K562 (cell line): ENCODE results near the gene VSIG2. TPM values are rescaled to one million over a fixed set of nuclear protein-coding genes. Genes with fewer than 3 reads are reported as not detected.

ENCODE experiments used
- CCAR2 ChIP-seq: fragments of 200-400 bp; formaldehyde crosslinking; IDR thresholded peaks from 2 replicates; pipeline ENCODE4 v1.6.1; 2017; ENCODE audit warnings: mild to moderate bottlenecking, low read depth, low read length
- DLX4 ChIP-seq: fragments of 250-450 bp; sonication (Bioruptor Pico); IDR thresholded peaks from 2 replicates; pipeline ENCODE4 v1.6.1; 2021; ENCODE audit warnings: mild to moderate bottlenecking
- ETS2 ChIP-seq: IDR thresholded peaks from 2 replicates; pipeline ENCODE4 v1.6.1; 2016; ENCODE audit warnings: borderline replicate concordance, missing genetic modification characterization, mild to moderate bottlenecking, moderate library complexity, missing compliant biosample characterization; ENCODE audit not compliant: poor library complexity, severe bottlenecking
- HCFC1 ChIP-seq: IDR thresholded peaks from 2 replicates; pipeline ENCODE4 v1.6.1; 2012; ENCODE audit warnings: low read depth, low read length, improper control_type of control experiment
- MCM7 ChIP-seq, 2 experiments: fragments of 450-650 bp; IDR thresholded peaks; 2 replicates each; pipeline ENCODE4 v1.6.1; 2016 to 2018
- MTA1 ChIP-seq: fragments of 450-650 bp; IDR thresholded peaks from 2 replicates; pipeline ENCODE4 v1.6.1; 2017; ENCODE audit warnings: borderline replicate concordance
- PRDM10 ChIP-seq: fragments of 450-650 bp; IDR thresholded peaks from 2 replicates; pipeline ENCODE4 v1.6.1; 2018; ENCODE audit not compliant: partially characterized antibody
- RAD21 ChIP-seq, 2 experiments: fragments of 250-450 bp in 1 of 2; fragments of 450-650 bp in 1 of 2; sonication (Bioruptor Pico) in 1 of 2; formaldehyde crosslinking in 1 of 2; IDR thresholded peaks in 1 of 2; conservative IDR thresholded peaks in 1 of 2; 2 replicates each; pipeline versions ENCODE4 v1.4.0 to v1.8.0; 2020 to 2022; ENCODE audit warnings: mild to moderate bottlenecking in 2 of 2, moderate library complexity in 1 of 2
- SNIP1 ChIP-seq: fragments of 450-650 bp; IDR thresholded peaks from 2 replicates; pipeline ENCODE4 v1.7.1; 2017; ENCODE audit warnings: low read depth, mild to moderate bottlenecking
- UBTF ChIP-seq, 2 experiments: IDR thresholded peaks; 2 replicates each; pipeline ENCODE4 v1.6.1; 2012; ENCODE audit warnings: improper control_type of control experiment in 2 of 2, low read depth in 2 of 2, low read length in 2 of 2, borderline replicate concordance in 1 of 2
- ZNF12 ChIP-seq: sonication (generic); formaldehyde crosslinking; IDR thresholded peaks from 2 replicates; pipeline ENCODE4 v1.4.0; 2020; ENCODE audit warnings: mild to moderate bottlenecking, missing genetic modification reagents
- ZNF384 ChIP-seq: IDR thresholded peaks from 2 replicates; pipeline ENCODE4 v1.6.1; 2012; ENCODE audit warnings: low read depth, low read length, improper control_type of control experiment
- polyA plus RNA-seq, 8 experiments: library from polyadenylated mRNA; depleted of rRNA in 4 of 8; stranded (reverse) in 5 of 8; unstranded in 3 of 8; fragments of >200 nt; fragmentation: Nextera tagmentation in 2 of 8; fragmentation: Illumina TruSeq in 1 of 8; extraction: Ambion mirVana in 2 of 8; extraction: Trizol in 1 of 8; gene quantifications; 2 replicates each; pipeline versions ENCODE4 v1.2.1 to v1.2.3, GENCODE V29; 2011 to 2014; ENCODE audit warnings: inconsistent platforms in 1 of 8, missing spikeins in 1 of 8
- total RNA-seq, 7 experiments: library from RNA; depleted of rRNA in 6 of 7; stranded (reverse); fragments of >200 nt in 6 of 7; fragmentation: Illumina TruSeq in 2 of 7; extraction: Trizol in 2 of 7; gene quantifications; 2 replicates each; pipeline versions ENCODE4 v1.2.1 to v1.2.3, GENCODE V29; 2011 to 2021; ENCODE audit warnings: low replicate concordance in 1 of 7
- TF ChIP-seq, protein P1 (sequence below): fragments of 450-650 bp; formaldehyde crosslinking; IDR thresholded peaks from 2 replicates; pipeline ENCODE4 v1.4.0; 2020; ENCODE audit warnings: mild to moderate bottlenecking, moderate library complexity
- TF ChIP-seq, protein P2 (sequence below): fragments of 250-450 bp; sonication (Bioruptor Pico); IDR thresholded peaks from 2 replicates; pipeline ENCODE4 v1.8.0; 2022; ENCODE audit warnings: moderate library complexity, mild to moderate bottlenecking, inconsistent platforms
- TF ChIP-seq, protein P3 (sequence below), 3 experiments: IDR thresholded peaks in 2 of 3; conservative IDR thresholded peaks in 1 of 3; 2 replicates each; pipeline ENCODE4 v1.5.1; 2011 to 2012; ENCODE audit warnings: low read length in 3 of 3, mild to moderate bottlenecking in 3 of 3, control low read depth in 2 of 3, improper control_type of control experiment in 1 of 3, inconsistent platforms in 1 of 3, low read depth in 1 of 3, mixed read lengths in 1 of 3, moderate library complexity in 1 of 3; ENCODE audit not compliant: insufficient read depth in 2 of 3

Gene VSIG2
- total and polyA plus RNA-seq, 9 of the 15 experiments (the other 6 are each of a cell fraction or from before 2014, with no cell fraction given) = not detected

DNA sequence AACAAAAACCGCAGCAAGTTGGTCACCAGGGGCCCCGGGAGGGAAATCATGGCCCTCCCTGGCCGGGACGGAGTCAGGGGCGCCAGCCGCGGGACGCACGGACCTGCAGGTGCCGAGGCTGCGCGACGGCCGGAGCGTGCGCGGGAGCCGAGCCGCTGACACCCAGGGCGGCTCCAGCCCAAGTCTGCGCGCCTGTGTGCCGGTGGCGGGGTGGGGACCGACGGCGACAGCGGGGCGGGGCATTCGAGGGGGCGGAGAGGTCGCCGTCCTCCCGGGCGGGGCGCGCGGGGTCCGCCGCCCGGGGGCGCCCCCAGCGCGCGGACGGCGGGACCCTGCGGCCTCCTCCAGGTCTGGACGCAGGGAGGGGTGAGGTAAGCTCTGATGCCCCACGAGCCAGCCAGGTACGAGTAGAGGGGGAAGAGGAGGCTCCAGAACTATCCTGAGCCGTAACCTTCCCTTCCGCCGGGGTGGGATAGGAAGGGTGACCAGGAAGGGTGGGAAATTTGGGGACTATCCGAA lies 10.1 kb upstream of the VSIG2 start, which contains the start of gene ESAM (continued):
- TF ChIP-seq, protein P1, sequence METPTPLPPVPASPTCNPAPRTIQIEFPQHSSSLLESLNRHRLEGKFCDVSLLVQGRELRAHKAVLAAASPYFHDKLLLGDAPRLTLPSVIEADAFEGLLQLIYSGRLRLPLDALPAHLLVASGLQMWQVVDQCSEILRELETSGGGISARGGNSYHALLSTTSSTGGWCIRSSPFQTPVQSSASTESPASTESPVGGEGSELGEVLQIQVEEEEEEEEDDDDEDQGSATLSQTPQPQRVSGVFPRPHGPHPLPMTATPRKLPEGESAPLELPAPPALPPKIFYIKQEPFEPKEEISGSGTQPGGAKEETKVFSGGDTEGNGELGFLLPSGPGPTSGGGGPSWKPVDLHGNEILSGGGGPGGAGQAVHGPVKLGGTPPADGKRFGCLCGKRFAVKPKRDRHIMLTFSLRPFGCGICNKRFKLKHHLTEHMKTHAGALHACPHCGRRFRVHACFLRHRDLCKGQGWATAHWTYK (CRISPR knock-in tag) = no peak
- TF ChIP-seq MCM7 (IDR thresholded peaks at IDR 0.05) = no peak
- TF ChIP-seq ZNF12 (CRISPR knock-in tag) = no peak
- TF ChIP-seq, protein P2, sequence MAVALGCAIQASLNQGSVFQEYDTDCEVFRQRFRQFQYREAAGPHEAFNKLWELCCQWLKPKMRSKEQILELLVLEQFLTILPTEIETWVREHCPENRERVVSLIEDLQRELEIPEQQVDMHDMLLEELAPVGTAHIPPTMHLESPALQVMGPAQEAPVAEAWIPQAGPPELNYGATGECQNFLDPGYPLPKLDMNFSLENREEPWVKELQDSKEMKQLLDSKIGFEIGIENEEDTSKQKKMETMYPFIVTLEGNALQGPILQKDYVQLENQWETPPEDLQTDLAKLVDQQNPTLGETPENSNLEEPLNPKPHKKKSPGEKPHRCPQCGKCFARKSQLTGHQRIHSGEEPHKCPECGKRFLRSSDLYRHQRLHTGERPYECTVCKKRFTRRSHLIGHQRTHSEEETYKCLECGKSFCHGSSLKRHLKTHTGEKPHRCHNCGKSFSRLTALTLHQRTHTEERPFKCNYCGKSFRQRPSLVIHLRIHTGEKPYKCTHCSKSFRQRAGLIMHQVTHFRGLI (CRISPR knock-in tag) = no peak
- 0 out of 4 replicates have a peak, but pooled peaks have one; percentile 33 to 51 for TF ChIP-seq UBTF (IDR thresholded peaks at IDR 0.05; ENCODE audit: borderline replicate concordance in 1 of 2, low read depth in 2 of 2, low read length in 2 of 2)
- TF ChIP-seq ZNF384 = no peak
- TF ChIP-seq PRDM10 = peak; percentile 75
- TF ChIP-seq DLX4 (CRISPR knock-in tag) = no peak
- TF ChIP-seq, protein P3, sequence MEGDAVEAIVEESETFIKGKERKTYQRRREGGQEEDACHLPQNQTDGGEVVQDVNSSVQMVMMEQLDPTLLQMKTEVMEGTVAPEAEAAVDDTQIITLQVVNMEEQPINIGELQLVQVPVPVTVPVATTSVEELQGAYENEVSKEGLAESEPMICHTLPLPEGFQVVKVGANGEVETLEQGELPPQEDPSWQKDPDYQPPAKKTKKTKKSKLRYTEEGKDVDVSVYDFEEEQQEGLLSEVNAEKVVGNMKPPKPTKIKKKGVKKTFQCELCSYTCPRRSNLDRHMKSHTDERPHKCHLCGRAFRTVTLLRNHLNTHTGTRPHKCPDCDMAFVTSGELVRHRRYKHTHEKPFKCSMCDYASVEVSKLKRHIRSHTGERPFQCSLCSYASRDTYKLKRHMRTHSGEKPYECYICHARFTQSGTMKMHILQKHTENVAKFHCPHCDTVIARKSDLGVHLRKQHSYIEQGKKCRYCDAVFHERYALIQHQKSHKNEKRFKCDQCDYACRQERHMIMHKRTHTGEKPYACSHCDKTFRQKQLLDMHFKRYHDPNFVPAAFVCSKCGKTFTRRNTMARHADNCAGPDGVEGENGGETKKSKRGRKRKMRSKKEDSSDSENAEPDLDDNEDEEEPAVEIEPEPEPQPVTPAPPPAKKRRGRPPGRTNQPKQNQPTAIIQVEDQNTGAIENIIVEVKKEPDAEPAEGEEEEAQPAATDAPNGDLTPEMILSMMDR (IDR thresholded peaks at IDR 0.05 in 2 of 3, conservative IDR thresholded peaks at IDR 0.05 in 1 of 3; ENCODE audit: insufficient read depth in 2 of 3, low read depth in 1 of 3, low read length in 3 of 3) = peak in 2 of 3 experiments; percentile 16 to 21; a peak in 2 of 6 replicates
- peak in 1 of 2 experiments; percentile 15; a peak in 1 of 4 replicates for TF ChIP-seq RAD21 (CRISPR knock-in tag; conservative IDR thresholded peaks at IDR 0.05 in 1 of 2, IDR thresholded peaks at IDR 0.05 in 1 of 2)
- no peak for TF ChIP-seq CCAR2
- TF ChIP-seq HCFC1 = no peak
- TF ChIP-seq ETS2 (tag) = no peak
- TF ChIP-seq MTA1 = no peak
- no peak for TF ChIP-seq SNIP1
